Measurements from ENCODE around the gene PRKCE. TPM values are rescaled to one million over a fixed set of nuclear protein-coding genes. Genes with fewer than 3 reads are reported as not detected.

The PRKCE gene
- total and polyA plus RNA-seq, 2 experiments from 2014 or later: 0.94 to 1.2 TPM

DNA sequence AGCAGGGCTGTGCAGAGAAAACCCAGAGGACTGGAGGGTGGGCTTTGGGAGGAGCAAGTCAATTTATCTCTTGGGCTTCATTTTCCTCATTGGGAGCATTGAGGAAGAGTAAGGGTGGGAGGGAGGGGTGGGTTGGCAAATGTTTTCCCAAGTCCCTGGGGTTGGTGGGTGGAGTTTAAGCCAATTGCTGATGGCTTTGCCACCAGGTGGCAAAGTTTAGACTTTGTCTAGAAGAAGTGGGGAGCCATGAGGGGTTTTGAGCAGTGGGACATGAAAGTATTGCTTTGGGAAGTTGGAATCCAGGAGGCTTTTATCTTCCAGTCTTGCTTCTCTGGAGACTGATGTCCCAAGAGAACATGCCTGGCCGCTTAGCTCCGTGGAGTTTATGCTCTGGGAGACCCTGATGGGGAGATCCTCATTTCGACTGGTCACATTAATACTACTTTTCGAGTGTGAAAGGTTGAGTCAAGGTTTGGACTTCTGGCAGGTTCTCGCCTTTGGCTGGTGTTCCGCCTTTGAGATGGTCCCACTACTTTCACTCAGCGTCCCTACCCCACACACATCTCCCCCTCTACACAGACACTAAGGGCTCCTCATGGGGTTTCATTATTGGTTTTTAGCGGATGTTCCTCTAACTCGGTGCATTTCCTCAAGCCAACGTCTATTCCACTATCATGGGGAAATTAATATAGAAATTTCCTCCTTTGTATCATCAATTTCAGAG lies 126.7 kb downstream of the PRKCE start:
- Histone ChIP-seq H3K9me2 (ENCODE audit: insufficient read depth) (no peaks in the 10 kb centered on the region), H3K27ac (ENCODE audit: low read depth) (no peak overlapping the region), H3F3A (replicated peaks; ENCODE audit: low read depth) (no peaks in the 10 kb centered on the region), H3K4me3 (no peak overlapping the region), H3K36me3 (ENCODE audit: insufficient read depth) (no peaks in the 10 kb centered on the region), H2AFZ (no peak overlapping the region), H3K4me1 (ENCODE audit: insufficient read depth) (no peaks in the 10 kb centered on the region), H3K79me2 (replicated peaks; ENCODE audit: insufficient read depth) (no peaks in the 10 kb centered on the region), H4K20me1 (replicated peaks; ENCODE audit: insufficient read depth) (no peaks in the 10 kb centered on the region), H3K4me2 (no peak overlapping the region), H3K27me3 (ENCODE audit: insufficient read depth) (no peaks in the 10 kb centered on the region)
- no peak overlapping the region for H3K4me3 Mint-ChIP-seq
- no peaks in the 10 kb centered on the region for H3K36me3 Mint-ChIP-seq (ENCODE audit: low read depth)
- no peak for DNase-seq (ENCODE audit: low spot score)
- no peaks in the 10 kb centered on the region for H3K9me3 Mint-ChIP-seq
- TF ChIP-seq NANOG (IDR thresholded peaks at IDR 0.05; ENCODE audit: borderline replicate concordance) (no peak), ZNF114 (CRISPR knock-in tag; IDR thresholded peaks at IDR 0.05) (no peak), CREB1 (CRISPR knock-in tag; IDR thresholded peaks at IDR 0.05; ENCODE audit: low read depth) (no peak), ZNF331 (CRISPR knock-in tag; IDR thresholded peaks at IDR 0.05; ENCODE audit: low read depth) (no peak), STAT1 (IDR thresholded peaks at IDR 0.05; ENCODE audit: unreplicated experiment) (no peak), EZH2 (IDR thresholded peaks at IDR 0.05; ENCODE audit: low read depth, unreplicated experiment) (no peak), POLR2AphosphoS5 (IDR thresholded peaks at IDR 0.05; ENCODE audit: low read depth) (no peak), JUNB (IDR thresholded peaks at IDR 0.05; ENCODE audit: unreplicated experiment) (no peak), EZH2phosphoT487 (IDR thresholded peaks at IDR 0.05; ENCODE audit: unreplicated experiment) (no peak)
- TF ChIP-seq, protein P1, sequence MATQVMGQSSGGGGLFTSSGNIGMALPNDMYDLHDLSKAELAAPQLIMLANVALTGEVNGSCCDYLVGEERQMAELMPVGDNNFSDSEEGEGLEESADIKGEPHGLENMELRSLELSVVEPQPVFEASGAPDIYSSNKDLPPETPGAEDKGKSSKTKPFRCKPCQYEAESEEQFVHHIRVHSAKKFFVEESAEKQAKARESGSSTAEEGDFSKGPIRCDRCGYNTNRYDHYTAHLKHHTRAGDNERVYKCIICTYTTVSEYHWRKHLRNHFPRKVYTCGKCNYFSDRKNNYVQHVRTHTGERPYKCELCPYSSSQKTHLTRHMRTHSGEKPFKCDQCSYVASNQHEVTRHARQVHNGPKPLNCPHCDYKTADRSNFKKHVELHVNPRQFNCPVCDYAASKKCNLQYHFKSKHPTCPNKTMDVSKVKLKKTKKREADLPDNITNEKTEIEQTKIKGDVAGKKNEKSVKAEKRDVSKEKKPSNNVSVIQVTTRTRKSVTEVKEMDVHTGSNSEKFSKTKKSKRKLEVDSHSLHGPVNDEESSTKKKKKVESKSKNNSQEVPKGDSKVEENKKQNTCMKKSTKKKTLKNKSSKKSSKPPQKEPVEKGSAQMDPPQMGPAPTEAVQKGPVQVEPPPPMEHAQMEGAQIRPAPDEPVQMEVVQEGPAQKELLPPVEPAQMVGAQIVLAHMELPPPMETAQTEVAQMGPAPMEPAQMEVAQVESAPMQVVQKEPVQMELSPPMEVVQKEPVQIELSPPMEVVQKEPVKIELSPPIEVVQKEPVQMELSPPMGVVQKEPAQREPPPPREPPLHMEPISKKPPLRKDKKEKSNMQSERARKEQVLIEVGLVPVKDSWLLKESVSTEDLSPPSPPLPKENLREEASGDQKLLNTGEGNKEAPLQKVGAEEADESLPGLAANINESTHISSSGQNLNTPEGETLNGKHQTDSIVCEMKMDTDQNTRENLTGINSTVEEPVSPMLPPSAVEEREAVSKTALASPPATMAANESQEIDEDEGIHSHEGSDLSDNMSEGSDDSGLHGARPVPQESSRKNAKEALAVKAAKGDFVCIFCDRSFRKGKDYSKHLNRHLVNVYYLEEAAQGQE (IDR thresholded peaks at IDR 0.05; ENCODE audit: unreplicated experiment): no peak
- TF ChIP-seq, protein P2, sequence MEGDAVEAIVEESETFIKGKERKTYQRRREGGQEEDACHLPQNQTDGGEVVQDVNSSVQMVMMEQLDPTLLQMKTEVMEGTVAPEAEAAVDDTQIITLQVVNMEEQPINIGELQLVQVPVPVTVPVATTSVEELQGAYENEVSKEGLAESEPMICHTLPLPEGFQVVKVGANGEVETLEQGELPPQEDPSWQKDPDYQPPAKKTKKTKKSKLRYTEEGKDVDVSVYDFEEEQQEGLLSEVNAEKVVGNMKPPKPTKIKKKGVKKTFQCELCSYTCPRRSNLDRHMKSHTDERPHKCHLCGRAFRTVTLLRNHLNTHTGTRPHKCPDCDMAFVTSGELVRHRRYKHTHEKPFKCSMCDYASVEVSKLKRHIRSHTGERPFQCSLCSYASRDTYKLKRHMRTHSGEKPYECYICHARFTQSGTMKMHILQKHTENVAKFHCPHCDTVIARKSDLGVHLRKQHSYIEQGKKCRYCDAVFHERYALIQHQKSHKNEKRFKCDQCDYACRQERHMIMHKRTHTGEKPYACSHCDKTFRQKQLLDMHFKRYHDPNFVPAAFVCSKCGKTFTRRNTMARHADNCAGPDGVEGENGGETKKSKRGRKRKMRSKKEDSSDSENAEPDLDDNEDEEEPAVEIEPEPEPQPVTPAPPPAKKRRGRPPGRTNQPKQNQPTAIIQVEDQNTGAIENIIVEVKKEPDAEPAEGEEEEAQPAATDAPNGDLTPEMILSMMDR (conservative IDR thresholded peaks at IDR 0.05; ENCODE audit: low read depth in 2 of 2): no peak
- TF ChIP-seq, protein P3, sequence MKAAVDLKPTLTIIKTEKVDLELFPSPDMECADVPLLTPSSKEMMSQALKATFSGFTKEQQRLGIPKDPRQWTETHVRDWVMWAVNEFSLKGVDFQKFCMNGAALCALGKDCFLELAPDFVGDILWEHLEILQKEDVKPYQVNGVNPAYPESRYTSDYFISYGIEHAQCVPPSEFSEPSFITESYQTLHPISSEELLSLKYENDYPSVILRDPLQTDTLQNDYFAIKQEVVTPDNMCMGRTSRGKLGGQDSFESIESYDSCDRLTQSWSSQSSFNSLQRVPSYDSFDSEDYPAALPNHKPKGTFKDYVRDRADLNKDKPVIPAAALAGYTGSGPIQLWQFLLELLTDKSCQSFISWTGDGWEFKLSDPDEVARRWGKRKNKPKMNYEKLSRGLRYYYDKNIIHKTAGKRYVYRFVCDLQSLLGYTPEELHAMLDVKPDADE (IDR thresholded peaks at IDR 0.05): no peak
- TF ChIP-seq, protein P4, sequence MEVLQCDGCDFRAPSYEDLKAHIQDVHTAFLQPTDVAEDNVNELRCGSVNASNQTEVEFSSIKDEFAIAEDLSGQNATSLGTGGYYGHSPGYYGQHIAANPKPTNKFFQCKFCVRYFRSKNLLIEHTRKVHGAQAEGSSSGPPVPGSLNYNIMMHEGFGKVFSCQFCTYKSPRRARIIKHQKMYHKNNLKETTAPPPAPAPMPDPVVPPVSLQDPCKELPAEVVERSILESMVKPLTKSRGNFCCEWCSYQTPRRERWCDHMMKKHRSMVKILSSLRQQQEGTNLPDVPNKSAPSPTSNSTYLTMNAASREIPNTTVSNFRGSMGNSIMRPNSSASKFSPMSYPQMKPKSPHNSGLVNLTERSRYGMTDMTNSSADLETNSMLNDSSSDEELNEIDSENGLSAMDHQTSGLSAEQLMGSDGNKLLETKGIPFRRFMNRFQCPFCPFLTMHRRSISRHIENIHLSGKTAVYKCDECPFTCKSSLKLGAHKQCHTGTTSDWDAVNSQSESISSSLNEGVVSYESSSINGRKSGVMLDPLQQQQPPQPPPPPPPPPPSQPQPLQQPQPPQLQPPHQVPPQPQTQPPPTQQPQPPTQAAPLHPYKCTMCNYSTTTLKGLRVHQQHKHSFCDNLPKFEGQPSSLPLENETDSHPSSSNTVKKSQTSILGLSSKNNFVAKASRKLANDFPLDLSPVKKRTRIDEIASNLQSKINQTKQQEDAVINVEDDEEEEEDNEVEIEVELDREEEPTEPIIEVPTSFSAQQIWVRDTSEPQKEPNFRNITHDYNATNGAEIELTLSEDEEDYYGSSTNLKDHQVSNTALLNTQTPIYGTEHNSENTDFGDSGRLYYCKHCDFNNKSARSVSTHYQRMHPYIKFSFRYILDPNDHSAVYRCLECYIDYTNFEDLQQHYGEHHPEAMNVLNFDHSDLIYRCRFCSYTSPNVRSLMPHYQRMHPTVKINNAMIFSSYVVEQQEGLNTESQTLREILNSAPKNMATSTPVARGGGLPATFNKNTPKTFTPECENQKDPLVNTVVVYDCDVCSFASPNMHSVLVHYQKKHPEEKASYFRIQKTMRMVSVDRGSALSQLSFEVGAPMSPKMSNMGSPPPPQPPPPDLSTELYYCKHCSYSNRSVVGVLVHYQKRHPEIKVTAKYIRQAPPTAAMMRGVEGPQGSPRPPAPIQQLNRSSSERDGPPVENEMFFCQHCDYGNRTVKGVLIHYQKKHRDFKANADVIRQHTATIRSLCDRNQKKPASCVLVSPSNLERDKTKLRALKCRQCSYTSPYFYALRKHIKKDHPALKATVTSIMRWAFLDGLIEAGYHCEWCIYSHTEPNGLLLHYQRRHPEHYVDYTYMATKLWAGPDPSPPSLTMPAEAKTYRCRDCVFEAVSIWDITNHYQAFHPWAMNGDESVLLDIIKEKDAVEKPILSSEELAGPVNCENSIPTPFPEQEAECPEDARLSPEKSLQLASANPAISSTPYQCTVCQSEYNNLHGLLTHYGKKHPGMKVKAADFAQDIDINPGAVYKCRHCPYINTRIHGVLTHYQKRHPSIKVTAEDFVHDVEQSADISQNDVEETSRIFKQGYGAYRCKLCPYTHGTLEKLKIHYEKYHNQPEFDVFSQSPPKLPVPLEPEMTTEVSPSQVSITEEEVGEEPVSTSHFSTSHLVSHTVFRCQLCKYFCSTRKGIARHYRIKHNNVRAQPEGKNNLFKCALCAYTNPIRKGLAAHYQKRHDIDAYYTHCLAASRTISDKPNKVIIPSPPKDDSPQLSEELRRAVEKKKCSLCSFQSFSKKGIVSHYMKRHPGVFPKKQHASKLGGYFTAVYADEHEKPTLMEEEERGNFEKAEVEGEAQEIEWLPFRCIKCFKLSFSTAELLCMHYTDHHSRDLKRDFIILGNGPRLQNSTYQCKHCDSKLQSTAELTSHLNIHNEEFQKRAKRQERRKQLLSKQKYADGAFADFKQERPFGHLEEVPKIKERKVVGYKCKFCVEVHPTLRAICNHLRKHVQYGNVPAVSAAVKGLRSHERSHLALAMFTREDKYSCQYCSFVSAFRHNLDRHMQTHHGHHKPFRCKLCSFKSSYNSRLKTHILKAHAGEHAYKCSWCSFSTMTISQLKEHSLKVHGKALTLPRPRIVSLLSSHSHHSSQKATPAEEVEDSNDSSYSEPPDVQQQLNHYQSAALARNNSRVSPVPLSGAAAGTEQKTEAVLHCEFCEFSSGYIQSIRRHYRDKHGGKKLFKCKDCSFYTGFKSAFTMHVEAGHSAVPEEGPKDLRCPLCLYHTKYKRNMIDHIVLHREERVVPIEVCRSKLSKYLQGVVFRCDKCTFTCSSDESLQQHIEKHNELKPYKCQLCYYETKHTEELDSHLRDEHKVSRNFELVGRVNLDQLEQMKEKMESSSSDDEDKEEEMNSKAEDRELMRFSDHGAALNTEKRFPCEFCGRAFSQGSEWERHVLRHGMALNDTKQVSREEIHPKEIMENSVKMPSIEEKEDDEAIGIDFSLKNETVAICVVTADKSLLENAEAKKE (CRISPR knock-in tag; IDR thresholded peaks at IDR 0.05): no peak
- no peak overlapping the region for H3K27ac Mint-ChIP-seq
- peaks cover 8% of the 10 kb centered on the region for H3K27me3 Mint-ChIP-seq (ENCODE audit: insufficient read depth, low read depth, poor library complexity)
- peaks cover 13% of the 10 kb centered on the region; the same call in 2 of the 3 replicates for H3K4me1 Mint-ChIP-seq
- peak; percentile 21; the same call in 2 of the 3 replicates for ATAC-seq
